DMS153 treated with DMSO at 0.1 percent for 48 hours (cell line): ENCODE results near the gene MT1B.

ENCODE experiments used
- DNase-seq: peaks from one replicate; lab custom pipeline; 2025; ENCODE audit not compliant: unreplicated experiment; lab: John Stamatoyannopoulos, UW

Gene MT1B

GRCh38 chr16:56636616-56637413 lies 14.9 kb upstream of the MT1B start:
- no peak for DNase-seq

- DNase-seq, result no peak
Observed at GRCh38 chr16:56637814-56638750, 13.6 kb upstream of the MT1B start, which contains the start of gene MT1A. Gene MT1A (plus strand): TSS chr16:56638666. CDS start chr16:56638739, 73 bp downstream.

DNA sequence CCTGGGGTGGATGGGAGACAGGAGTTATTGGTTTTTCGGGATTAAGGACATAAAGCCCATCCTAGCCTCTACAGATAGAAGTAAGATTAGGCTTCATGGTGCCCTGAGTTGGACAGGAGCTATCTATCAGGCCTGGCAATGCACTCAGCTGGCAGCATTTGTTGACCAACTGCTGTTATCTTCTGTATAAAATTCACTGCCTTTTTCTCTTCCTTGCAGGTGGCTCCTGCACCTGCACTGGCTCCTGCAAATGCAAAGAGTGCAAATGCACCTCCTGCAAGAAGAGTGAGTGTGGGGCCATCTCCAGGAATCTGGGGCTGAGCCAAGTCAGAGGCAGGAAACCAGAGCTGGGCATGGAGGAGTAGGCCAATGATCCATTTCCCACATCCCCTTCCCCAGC lies 12.6 kb upstream of the MT1B start:
- DNase-seq, result no peak

DNA sequence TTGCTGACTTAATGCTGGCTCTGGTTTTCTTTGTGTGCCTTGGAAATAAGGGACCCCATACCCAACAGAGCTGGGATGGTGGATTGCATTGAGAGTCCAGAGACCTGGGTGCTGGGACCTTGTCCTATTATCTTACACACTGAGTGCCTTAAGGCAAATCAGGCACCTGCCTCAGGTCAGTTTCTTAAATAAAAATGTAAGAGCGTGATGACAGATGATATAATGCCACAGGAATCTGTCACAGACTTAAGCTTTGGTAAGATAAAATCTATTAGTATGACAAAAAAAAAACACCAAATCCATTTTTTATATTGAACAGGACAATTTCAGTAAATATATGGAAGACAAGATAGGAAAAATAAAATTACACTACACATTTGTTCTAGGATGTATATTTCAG lies 11.6 kb upstream of the MT1B start:
- no peak for DNase-seq

DNA sequence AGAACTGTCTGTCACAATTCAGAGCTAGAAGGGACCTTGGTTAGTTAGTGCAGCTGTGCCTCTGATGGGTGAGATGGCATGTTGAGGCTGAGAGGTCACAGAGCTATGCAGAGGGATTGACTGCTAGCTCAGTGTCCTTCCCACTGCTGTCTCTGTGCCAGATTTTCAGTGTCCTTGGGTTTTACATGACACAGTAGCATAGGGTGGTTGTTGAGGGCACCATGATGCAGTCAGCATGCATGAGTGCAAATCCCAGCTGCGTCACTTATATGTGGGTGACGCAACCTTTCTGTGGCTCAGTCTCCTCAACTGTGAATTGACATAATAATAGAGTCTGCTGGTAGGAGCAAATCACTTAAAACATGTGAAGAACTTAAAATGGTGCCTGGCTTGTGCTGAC lies 10.5 kb upstream of the MT1B start:
- DNase-seq, result no peak

GRCh38 chr16:56643080-56643778 lies 8.5 kb upstream of the MT1B start:
- DNase-seq, result peak; percentile 57

DNA sequence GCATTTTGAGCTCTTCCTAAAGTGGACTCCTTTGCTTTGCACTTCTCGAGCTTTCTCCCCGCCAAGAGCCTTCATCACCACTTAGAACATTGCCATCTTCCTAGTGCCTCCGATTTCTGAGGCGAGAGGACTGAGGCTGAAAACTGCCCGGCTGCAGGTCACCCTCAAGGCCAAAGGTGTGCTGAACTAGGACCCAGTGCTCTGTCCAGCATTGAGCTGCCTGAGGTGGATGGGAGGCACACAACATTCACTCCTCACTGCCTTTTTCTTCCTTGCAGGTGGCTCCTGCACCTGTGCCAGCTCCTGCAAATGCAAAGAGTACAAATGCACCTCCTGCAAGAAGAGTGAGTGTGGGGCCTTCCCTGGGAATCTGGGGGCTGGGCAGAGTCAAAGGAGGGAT lies 7.9 kb upstream of the MT1B start:
- no peak for DNase-seq

DNA sequence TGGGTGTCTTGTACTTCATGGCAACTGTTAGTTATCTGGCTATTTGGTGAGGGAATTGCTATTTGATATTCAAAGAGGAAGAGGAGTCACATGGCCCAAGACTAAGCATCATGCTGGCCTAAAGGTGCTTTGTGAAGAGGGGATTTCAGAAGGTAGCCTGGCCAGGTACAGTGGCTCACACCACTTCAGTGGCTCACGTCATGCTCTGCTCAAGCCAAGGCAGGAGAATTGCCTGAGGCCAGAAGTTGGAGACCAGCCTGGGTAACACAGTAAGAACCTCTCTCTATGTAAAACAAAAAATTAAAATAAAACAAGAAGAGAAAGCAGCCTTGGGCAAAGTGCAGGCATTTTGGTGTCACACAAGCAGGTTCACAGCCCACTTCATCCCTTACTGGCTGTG lies 6.4 kb upstream of the MT1B start:
- DNase-seq, result no peak

GRCh38 chr16:56645838-56646237 lies 5.8 kb upstream of the MT1B start:
- no peak for DNase-seq

DNA sequence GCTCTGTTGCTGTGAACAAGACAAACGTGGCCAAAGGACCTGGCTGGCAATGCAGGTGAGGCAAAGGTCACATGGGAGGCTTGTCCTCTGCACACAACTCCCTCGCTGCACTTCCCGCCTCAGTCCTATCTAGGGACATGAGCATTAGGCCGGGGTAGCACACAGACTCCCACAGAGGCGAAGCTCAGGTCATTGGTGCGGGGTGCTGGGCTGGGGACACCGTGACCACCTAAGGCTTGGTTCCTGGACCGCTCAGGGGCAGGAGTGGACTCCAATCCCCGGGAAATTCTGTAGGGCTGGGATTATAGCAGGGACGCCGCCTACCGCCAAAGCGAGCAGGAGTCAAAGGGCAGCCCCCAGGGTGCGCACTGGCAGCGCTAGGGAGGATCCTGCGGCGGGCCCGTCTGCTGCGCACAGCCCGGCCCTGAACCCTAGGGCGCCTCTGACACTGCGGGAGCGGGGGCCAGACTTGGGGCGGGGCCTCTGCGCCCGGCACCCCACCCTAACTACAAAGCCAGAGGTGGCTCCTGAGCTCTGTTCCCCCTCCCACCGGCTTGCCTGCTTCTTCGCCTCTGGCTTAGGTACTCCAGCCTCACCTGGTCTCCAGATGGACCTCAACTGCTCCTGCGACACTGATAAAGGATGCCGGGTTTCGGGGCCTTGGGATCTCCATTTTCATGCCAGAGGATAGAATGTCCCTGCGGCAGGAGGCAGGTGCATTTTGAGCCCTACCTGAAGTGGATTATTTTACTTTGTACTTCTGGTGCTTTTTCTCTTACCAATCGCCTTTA lies 3.9 kb upstream of the MT1B start:
- DNase-seq, result no peak

- DNase-seq, result no peak
Observed at GRCh38 chr16:56649271-56649670, 2.4 kb upstream of the MT1B start.

- DNase-seq, result no peak
Observed at GRCh38 chr16:56649820-56650219, 1.9 kb upstream of the MT1B start.

- no peak for DNase-seq
Observed at GRCh38 chr16:56652600-56652999, 914 bp downstream of the MT1B start.

DNA sequence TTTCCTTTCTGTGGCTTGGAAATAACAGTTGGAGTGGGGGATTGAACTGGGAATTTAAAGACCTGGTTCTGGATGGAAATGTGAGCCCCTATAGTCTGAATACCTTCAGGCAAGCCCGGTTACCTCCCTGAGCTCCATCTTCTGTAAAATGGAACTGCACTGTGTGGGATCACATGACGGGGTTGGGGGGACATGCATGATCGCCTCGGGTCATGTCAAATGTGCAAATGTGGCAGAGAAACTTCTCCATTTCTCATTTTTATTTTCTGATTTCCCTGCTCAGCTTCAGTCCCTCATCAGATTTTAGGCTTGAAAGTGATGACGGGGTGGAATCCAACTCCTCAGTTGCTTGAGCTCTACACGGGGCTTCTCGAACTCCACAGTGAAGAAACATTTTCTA lies 1.5 kb downstream of the MT1B start:
- DNase-seq, result no peak

GRCh38 chr16:56657555-56658326 lies 6.1 kb downstream of the MT1B start, which contains the start of gene MT1F:
Gene MT1F (plus strand): TSS chr16:56657959. CDS start chr16:56658059, 100 bp downstream.
- DNase-seq, result peak; percentile 59

DNA sequence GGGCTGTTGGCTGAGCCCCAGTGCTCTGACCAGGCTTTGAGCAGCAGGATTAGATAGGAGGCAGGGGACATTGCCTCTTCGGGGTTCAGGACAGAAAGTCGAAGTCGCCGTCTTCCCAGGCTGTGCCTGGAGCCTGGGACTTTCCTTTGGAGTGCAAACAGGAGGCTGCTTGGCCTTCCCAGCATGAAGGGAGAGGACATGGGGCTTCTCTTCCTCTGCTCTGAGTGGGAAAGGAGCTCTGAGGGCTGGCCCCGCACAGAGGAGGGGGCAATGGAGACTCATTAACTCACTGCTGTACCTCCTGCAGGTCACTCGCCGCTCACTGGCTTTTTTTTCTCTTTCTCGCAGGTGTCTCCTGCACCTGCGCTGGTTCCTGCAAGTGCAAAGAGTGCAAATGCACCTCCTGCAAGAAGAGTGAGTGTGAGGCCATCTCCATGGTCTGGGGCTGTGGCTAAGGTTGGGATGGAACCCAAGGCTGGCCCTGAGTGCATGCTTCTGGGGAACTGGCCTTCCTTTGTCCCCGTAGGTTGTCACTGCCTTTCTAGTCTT lies 6.7 kb downstream of the MT1B start:
- DNase-seq, result no peak

DNA sequence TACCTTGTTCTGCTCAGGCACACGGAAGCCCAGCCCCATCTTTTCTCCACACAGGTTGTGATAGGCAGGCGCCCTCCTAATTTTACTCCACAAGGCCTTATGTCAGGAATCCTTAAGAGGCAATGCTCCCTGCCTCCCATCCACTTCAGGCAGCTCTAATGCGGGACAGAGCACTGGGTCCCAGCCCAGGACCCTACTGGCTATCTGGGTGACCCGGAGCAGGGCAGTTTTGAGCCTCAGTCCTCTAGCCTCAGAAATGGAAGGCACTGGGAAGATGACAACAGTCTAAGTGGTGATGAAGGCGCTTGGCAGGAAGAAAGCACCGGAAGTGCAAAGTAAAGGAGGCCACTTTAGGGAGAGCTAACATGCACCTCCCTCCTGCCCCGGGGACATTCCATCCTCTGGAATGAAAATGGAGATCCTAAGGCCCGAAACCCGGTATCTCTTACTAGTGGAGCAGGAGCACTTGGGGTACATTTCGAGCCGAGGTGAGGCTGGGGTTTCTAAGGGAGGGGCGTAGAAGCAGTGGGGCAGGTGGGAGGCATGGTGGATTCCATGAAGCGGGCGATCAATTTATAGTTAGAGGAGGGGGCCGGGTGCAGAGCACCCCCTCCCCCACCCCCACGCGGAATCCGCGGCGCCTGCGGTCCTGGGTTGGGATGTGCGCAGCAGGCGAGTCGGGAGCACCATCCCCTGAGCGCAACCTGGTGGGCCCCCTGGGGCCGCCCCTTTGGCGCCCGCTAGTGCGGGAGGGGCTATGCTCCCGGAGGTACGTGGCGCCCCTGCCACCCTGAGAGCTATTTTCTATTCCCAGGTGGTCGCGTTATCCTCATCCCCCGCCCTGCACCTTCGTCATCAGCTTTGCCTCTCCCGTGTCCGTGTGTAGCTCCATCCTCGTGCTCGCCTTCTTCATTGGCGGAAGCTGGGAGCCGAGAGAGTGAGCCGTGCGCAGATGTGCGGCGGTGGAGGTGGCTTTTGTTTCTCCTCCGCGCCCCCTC lies 11.0 kb downstream of the MT1B start:
- DNase-seq, result peak; percentile 60

GRCh38 chr16:56664506-56664905 lies 12.8 kb downstream of the MT1B start:
- no peak for DNase-seq
